HepG2 (cell line): ENCODE data around the gene MPG. TPM values are rescaled to one million over a fixed set of nuclear protein-coding genes. Genes with fewer than 3 reads are reported as not detected.

Experiments used
- ARNT2 ChIP-seq: sonication (generic); formaldehyde crosslinking; IDR thresholded peaks from 2 replicates; pipeline ENCODE4 v1.8.0; 2022; ENCODE audit warnings: mild to moderate bottlenecking, low read depth, missing genetic modification reagents, moderate library complexity
- CCDC6 ChIP-seq: sonication (generic); formaldehyde crosslinking; IDR thresholded peaks from 2 replicates; pipeline ENCODE4 v1.8.1; 2022; ENCODE audit warnings: mild to moderate bottlenecking, missing genetic modification reagents, moderate library complexity
- FOSL2 ChIP-seq: sonication (generic); formaldehyde crosslinking; IDR thresholded peaks from 2 replicates; pipeline ENCODE4 v1.4.0; 2020; ENCODE audit warnings: missing genetic modification reagents
- KDM4B ChIP-seq: sonication (generic); formaldehyde crosslinking; IDR thresholded peaks from 2 replicates; pipeline ENCODE4 v1.4.0; 2020; ENCODE audit warnings: missing genetic modification reagents
- MED1 ChIP-seq: sonication (generic); formaldehyde crosslinking; IDR thresholded peaks from 2 replicates; pipeline ENCODE4 v1.4.0; 2020; ENCODE audit warnings: missing genetic modification reagents
- RARA ChIP-seq: IDR thresholded peaks from 2 replicates; pipeline ENCODE4 v1.6.1; 2016; ENCODE audit warnings: missing genetic modification reagents, missing compliant biosample characterization
- SIN3A ChIP-seq: IDR thresholded peaks from 2 replicates; pipeline ENCODE4 v1.6.1; 2011; ENCODE audit warnings: low read depth, mild to moderate bottlenecking, control low read depth, low read length, borderline replicate concordance
- SOX13 ChIP-seq, 3 experiments: fragments of 450-650 bp in 1 of 3; sonication (generic) in 1 of 3; formaldehyde crosslinking in 1 of 3; IDR thresholded peaks in 2 of 3; conservative IDR thresholded peaks in 1 of 3; 2 replicates each; pipeline versions ENCODE4 v1.5.0 to v1.6.1; 2016 to 2020; ENCODE audit warnings: antibody characterized with exemption in 1 of 3, mild to moderate bottlenecking in 1 of 3, missing compliant biosample characterization in 1 of 3, missing genetic modification reagents in 1 of 3, moderate library complexity in 1 of 3
- SOX6 ChIP-seq, 2 experiments: fragments of 450-650 bp in 1 of 2; sonication (generic) in 1 of 2; formaldehyde crosslinking in 1 of 2; IDR thresholded peaks; 2 replicates each; pipeline versions ENCODE4 v1.4.0 to v1.6.1; 2017 to 2020; ENCODE audit warnings: antibody characterized with exemption in 1 of 2, mild to moderate bottlenecking in 1 of 2, missing genetic modification reagents in 1 of 2
- SRSF4 ChIP-seq: fragments of 200-400 bp; formaldehyde crosslinking; IDR thresholded peaks from one replicate; pipeline ENCODE4 v1.6.1; 2018; ENCODE audit warnings: mild to moderate bottlenecking, low read depth, low read length, moderate library complexity; ENCODE audit not compliant: poor library complexity, severe bottlenecking
- ZBTB7B ChIP-seq: sonication (generic); formaldehyde crosslinking; IDR thresholded peaks from 2 replicates; pipeline ENCODE4 v1.4.0; 2020; ENCODE audit warnings: missing genetic modification reagents
- ZNF501 ChIP-seq: sonication (generic); formaldehyde crosslinking; IDR thresholded peaks from 2 replicates; pipeline ENCODE4 v1.5.1; 2020; ENCODE audit warnings: mild to moderate bottlenecking, moderate library complexity, missing genetic modification reagents
- ZNF792 ChIP-seq: IDR thresholded peaks from 2 replicates; pipeline ENCODE4 v1.6.1; 2016
- ZSCAN31 ChIP-seq: sonication (generic); formaldehyde crosslinking; IDR thresholded peaks from 2 replicates; pipeline ENCODE4 v1.5.0; 2020; ENCODE audit warnings: low read depth, mild to moderate bottlenecking, missing genetic modification reagents
- ZZZ3 ChIP-seq: sonication (generic); formaldehyde crosslinking; IDR thresholded peaks from 2 replicates; pipeline ENCODE4 v1.4.0; 2020; ENCODE audit warnings: missing genetic modification reagents, mild to moderate bottlenecking, borderline replicate concordance
- polyA plus RNA-seq, 8 experiments: library from polyadenylated mRNA; depleted of rRNA in 3 of 8; stranded (reverse) in 7 of 8; unstranded in 1 of 8; fragments of >200 nt; fragmentation: Illumina TruSeq in 4 of 8; extraction: Trizol in 4 of 8; gene quantifications; 2 replicates each; pipeline versions ENCODE4 v1.2.1 to v1.2.3, GENCODE V29; 2011 to 2016; ENCODE audit warnings: low read depth in 4 of 8, missing spikeins in 1 of 8, mixed read lengths in 1 of 8; ENCODE audit not compliant: insufficient read depth in 1 of 8
- total RNA-seq, 5 experiments: library from RNA; depleted of rRNA; stranded (reverse); fragments of >200 nt; fragmentation: Illumina TruSeq; extraction: Trizol; gene quantifications; 2 replicates each; pipeline ENCODE4 v1.2.3, GENCODE V29; 2016; ENCODE audit warnings: low read depth in 1 of 5
- TF ChIP-seq, protein P1 (sequence below): sonication (generic); formaldehyde crosslinking; IDR thresholded peaks from 2 replicates; pipeline ENCODE4 v1.5.1; 2020; ENCODE audit warnings: mild to moderate bottlenecking, missing genetic modification reagents
- TF ChIP-seq, protein P2 (sequence below): sonication (generic); formaldehyde crosslinking; IDR thresholded peaks from 2 replicates; pipeline ENCODE4 v1.8.0; 2022; ENCODE audit warnings: low read depth, missing genetic modification reagents
- TF ChIP-seq, protein P3 (sequence below): sonication (generic); formaldehyde crosslinking; IDR thresholded peaks from 2 replicates; pipeline ENCODE4 v1.4.0; 2020; ENCODE audit warnings: missing genetic modification reagents
- TF ChIP-seq, protein P4 (sequence below): sonication (generic); formaldehyde crosslinking; IDR thresholded peaks from 2 replicates; pipeline ENCODE4 v1.5.1; 2020; ENCODE audit warnings: missing genetic modification reagents, mild to moderate bottlenecking, borderline replicate concordance
- TF ChIP-seq, protein P5 (sequence below): IDR thresholded peaks from 2 replicates; pipeline ENCODE4 v1.6.1; 2012; ENCODE audit warnings: inconsistent platforms

MPG gene
- total and polyA plus RNA-seq, 2 of the 13 experiments (the other 11 are each of a cell fraction or from before 2014, with no cell fraction given), result 59.1 to 62.5 TPM

DNA sequence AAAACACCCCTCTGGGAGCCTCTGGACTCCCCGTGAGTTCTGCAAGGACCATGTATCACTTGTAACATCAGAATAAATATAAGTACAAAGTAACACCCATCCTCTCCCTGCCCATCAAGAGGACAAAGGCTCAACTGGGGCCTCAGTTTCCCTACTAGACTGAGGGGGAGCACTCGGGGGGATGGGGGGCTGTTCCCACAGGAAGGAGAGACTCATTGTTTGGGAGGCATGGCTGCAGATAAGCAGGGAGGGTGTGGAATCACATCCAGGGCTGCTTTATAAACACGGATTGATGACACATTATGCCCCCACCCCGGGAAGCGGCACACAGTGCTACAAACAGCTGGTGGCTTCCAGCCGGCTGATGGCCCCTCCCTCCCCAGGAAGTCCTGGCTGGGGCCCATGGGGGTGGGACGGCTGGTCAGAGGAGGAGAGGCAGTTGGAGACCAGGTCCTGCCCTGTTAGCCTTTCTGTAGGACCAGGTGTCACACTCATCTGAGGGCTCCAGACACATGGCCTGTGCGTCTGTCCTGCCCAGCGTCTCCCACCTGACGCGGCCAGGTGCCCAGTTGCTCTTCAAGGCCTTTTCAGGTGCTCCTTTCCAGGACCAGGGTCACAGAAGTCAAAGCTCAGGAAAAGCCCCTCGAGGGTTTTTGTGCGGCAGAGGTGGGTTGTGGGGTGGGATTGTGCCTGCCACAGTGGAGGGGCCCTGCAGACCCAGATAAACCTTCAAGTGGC lies 1.3 kb upstream of the MPG start (continued):
- TF ChIP-seq FOSL2 (CRISPR knock-in tag) (peak; percentile 66), ZBTB7B (CRISPR knock-in tag) (peak; percentile 8; the same call in 1 of the 2 replicates), SRSF4 (no peak), SOX6 (IDR thresholded peaks at IDR 0.05) (no peak), SOX6 (CRISPR knock-in tag; IDR thresholded peaks at IDR 0.05) (0 out of 2 replicates have a peak, but pooled peaks have one; percentile 14), SIN3A (peak; percentile 79; the same call in 1 of the 2 replicates), ARNT2 (CRISPR knock-in tag) (peak; percentile 33; the same call in 1 of the 2 replicates), ZSCAN31 (CRISPR knock-in tag) (no peak), SOX13 (IDR thresholded peaks at IDR 0.05) (no peak), SOX13 (CRISPR knock-in tag; conservative IDR thresholded peaks at IDR 0.05 in 1 of 2, IDR thresholded peaks at IDR 0.05 in 1 of 2) (peak in 1 of 2 experiments; percentile 30; a peak in 1 of 4 replicates), KDM4B (CRISPR knock-in tag) (0 out of 2 replicates have a peak, but pooled peaks have one; percentile 36), MED1 (CRISPR knock-in tag) (peak; percentile 51), ZNF501 (CRISPR knock-in tag) (peak; percentile 12; the same call in 1 of the 2 replicates), CCDC6 (CRISPR knock-in tag) (0 out of 2 replicates have a peak, but pooled peaks have one; percentile 7), RARA (CRISPR knock-in tag) (peak; percentile 14; the same call in 1 of the 2 replicates), ZZZ3 (CRISPR knock-in tag) (peak; percentile 17; the same call in 1 of the 2 replicates), ZNF792 (peak; percentile 81; the same call in 1 of the 2 replicates)
- TF ChIP-seq, protein P1, sequence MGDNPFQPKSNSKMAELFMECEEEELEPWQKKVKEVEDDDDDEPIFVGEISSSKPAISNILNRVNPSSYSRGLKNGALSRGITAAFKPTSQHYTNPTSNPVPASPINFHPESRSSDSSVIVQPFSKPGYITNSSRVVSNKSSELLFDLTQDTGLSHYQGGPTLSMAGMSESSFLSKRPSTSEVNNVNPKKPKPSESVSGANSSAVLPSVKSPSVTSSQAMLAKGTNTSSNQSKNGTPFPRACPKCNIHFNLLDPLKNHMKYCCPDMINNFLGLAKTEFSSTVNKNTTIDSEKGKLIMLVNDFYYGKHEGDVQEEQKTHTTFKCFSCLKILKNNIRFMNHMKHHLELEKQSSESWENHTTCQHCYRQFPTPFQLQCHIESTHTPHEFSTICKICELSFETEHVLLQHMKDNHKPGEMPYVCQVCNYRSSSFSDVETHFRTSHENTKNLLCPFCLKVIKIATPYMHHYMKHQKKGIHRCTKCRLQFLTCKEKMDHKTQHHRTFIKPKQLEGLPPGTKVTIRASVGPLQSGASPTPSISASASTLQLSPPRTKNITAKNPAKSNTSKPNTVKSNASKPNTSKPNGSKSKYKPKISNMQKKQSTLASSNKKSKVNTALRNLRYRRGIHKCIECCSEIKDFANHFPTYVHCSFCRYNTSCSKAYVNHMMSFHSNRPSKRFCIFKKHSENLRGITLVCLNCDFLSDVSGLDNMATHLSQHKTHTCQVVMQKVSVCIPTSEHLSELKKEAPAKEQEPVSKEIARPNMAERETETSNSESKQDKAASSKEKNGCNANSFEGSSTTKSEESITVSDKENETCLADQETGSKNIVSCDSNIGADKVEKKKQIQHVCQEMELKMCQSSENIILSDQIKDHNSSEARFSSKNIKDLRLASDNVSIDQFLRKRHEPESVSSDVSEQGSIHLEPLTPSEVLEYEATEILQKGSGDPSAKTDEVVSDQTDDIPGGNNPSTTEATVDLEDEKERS (CRISPR knock-in tag), result peak; percentile 73; the same call in 1 of the 2 replicates
- TF ChIP-seq, protein P2, sequence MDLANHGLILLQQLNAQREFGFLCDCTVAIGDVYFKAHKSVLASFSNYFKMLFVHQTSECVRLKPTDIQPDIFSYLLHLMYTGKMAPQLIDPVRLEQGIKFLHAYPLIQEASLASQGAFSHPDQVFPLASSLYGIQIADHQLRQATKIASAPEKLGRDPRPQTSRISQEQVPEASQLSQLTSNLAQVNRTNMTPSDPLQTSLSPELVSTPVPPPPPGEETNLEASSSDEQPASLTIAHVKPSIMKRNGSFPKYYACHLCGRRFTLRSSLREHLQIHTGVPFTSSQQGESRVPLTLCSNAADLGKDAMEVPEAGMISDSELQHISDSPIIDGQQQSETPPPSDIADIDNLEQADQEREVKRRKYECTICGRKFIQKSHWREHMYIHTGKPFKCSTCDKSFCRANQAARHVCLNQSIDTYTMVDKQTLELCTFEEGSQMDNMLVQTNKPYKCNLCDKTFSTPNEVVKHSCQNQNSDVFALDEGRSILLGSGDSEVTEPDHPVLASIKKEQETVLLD (CRISPR knock-in tag), result no peak
- TF ChIP-seq, protein P3, sequence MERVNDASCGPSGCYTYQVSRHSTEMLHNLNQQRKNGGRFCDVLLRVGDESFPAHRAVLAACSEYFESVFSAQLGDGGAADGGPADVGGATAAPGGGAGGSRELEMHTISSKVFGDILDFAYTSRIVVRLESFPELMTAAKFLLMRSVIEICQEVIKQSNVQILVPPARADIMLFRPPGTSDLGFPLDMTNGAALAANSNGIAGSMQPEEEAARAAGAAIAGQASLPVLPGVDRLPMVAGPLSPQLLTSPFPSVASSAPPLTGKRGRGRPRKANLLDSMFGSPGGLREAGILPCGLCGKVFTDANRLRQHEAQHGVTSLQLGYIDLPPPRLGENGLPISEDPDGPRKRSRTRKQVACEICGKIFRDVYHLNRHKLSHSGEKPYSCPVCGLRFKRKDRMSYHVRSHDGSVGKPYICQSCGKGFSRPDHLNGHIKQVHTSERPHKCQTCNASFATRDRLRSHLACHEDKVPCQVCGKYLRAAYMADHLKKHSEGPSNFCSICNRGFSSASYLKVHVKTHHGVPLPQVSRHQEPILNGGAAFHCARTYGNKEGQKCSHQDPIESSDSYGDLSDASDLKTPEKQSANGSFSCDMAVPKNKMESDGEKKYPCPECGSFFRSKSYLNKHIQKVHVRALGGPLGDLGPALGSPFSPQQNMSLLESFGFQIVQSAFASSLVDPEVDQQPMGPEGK (CRISPR knock-in tag), result peak; percentile 99
- TF ChIP-seq, protein P4, sequence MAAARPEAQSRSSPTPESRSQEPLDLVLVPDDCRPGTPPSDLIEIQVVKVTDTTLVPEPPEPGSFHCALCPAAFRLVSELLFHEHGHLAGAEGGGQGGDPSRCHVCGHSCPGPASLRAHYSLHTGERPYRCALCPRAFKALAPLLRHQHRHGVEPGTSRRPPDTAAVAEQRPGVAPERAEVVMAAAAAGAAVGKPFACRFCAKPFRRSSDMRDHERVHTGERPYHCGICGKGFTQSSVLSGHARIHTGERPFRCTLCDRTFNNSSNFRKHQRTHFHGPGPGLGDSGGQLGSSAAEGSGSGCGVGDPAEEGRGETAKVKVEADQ, result peak; percentile 51; the same call in 1 of the 2 replicates
- TF ChIP-seq, protein P5, sequence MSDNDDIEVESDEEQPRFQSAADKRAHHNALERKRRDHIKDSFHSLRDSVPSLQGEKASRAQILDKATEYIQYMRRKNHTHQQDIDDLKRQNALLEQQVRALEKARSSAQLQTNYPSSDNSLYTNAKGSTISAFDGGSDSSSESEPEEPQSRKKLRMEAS, result 0 out of 2 replicates have a peak, but pooled peaks have one; percentile 12
